Mucosa of descending colon (tissue), 3 donors: ENCODE measurements around the gene PAX8. TPM values are rescaled to one million over a fixed set of nuclear protein-coding genes. Genes with fewer than 3 reads are reported as not detected.

ENCODE experiments used
- ATAC-seq: fragments of 200-7000 bp; cut with Tn5 transposase; one replicate; pipeline ENCODE4 v1.9.1; 2020; ENCODE audit warnings: mild to moderate bottlenecking, moderate library complexity
- DNase-seq, 3 donors: peaks; one replicate each; pipeline ENCODE4 v3.0.0-alpha.2; 2020
- H3K36me3 ChIP-seq: fragments of 200-600 bp; one replicate; pipeline ENCODE4 v1.8.0; 2021; ENCODE audit warnings: low read depth, mild to moderate bottlenecking
- H3K4me1 ChIP-seq: fragments of 200-600 bp; one replicate; pipeline ENCODE4 v1.8.0; 2021; ENCODE audit warnings: low read depth, mild to moderate bottlenecking
- H3K4me3 ChIP-seq: fragments of 200-600 bp; one replicate; pipeline ENCODE4 v1.8.0; 2021; ENCODE audit warnings: mild to moderate bottlenecking
- H3K9me3 ChIP-seq: fragments of 200-600 bp; one replicate; pipeline ENCODE4 v1.8.0; 2021; ENCODE audit warnings: mild to moderate bottlenecking
- intact Hi-C, 2 donors: fragments of 100-400 bp; cut with DNase I in 1 of 2; cut with micrococcal nuclease in 1 of 2; formaldehyde crosslinking; loops; one replicate each; pipeline versions ENCODE4 v1.11.0 to v1.11.1; 2022; cut with DNase I, micrococcal nuclease
- total RNA-seq, 3 donors: library from RNA; stranded (reverse); fragmentation: NEBNext Ultra II Directional in 2 of 3; extraction: Animal tissue kit (Norgen Biotek cat#: 25700) in 2 of 3; gene quantifications; one replicate each; pipeline versions ENCODE4 v1.2.1 to v1.2.4, GENCODE V29; 2021 to 2023
- TF ChIP-seq, protein P1 (sequence below): fragments of 200-600 bp; IDR thresholded peaks from one replicate; pipeline ENCODE4 v1.8.0; 2022; ENCODE audit warnings: antibody characterized with exemption, mild to moderate bottlenecking
- donor health status: DM: no; HTN: no; CAD: no; lungs with moderate emphysema.
- donor health status: DM: no; HTN: no; CAD: no.
- donor health status: DM: no; HTN: yes; CAD: no.

Gene PAX8
- total RNA-seq, 3 donors from 2014 or later, result 0.82 to 6.2 (median 4.8) TPM

DNA sequence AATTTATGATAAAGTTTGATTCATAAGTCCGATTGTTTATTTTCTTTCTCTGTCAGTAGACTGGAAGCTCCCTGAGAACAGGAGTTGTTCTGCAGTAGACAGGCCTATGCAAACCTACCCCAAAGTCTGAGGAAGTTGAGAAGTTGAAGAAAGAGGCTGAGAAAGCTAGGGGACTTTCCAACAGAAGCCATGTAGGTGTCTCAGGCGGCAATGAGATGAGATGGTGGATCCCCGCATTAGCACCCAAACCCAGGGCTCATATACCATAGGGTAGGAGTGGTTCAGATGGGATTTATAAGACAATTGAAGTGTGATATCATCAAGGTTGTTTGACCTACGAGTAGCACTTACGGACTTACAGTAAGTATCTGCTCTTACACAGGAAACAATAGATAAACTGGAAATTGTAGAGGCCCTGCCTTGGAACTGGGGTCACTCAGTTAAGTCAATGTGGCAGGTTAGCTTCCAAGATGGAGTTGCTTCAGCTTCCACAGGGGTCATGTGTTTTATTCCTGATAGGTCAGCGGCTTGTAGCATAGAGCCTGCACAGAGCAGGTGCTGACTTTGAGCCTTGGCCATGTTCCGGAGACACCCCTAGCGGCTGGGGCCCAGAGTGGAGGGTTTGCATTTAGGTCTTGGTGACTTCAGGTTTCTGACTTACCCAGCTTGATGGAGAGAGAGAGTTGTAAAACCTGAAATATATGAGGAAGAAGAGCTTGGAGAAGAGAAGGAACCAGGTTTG is 107.2 kb downstream of the PAX8 start:
- Histone ChIP-seq H3K36me3 (no peaks in the 10 kb centered on the region), H3K9me3 (no peaks in the 10 kb centered on the region), H3K4me1 (peaks cover 16% of the 10 kb centered on the region), H3K4me3 (no peak overlapping the region)
- DNase-seq (no peak), ATAC-seq (no peak)
- TF ChIP-seq, protein P1, sequence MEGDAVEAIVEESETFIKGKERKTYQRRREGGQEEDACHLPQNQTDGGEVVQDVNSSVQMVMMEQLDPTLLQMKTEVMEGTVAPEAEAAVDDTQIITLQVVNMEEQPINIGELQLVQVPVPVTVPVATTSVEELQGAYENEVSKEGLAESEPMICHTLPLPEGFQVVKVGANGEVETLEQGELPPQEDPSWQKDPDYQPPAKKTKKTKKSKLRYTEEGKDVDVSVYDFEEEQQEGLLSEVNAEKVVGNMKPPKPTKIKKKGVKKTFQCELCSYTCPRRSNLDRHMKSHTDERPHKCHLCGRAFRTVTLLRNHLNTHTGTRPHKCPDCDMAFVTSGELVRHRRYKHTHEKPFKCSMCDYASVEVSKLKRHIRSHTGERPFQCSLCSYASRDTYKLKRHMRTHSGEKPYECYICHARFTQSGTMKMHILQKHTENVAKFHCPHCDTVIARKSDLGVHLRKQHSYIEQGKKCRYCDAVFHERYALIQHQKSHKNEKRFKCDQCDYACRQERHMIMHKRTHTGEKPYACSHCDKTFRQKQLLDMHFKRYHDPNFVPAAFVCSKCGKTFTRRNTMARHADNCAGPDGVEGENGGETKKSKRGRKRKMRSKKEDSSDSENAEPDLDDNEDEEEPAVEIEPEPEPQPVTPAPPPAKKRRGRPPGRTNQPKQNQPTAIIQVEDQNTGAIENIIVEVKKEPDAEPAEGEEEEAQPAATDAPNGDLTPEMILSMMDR, result no peak
- intact Hi-C loops, result no loop called here

DNA sequence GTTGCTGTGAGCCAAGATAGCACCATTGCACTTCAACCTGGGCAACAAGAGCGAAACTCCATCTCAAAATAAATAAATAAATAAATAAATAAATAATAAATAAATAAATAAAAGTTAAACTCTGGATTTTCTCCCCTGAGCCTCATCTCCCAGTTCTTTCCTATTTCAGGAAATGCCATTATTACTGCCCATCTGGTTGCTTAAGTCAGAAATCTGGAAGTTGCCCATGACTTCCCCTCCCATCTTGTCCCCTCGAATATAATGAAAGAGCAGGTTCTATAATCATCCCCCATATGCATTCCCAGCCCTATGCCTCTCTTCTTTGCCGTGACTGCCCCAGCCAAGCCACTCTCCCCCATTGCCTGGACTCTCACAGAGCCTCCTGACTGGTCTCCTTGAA is 109.1 kb downstream of the PAX8 start:
- TF ChIP-seq, protein P1, result no peak
- Histone ChIP-seq H3K4me3 (no peak overlapping the region), H3K36me3 (no peaks in the 10 kb centered on the region), H3K9me3 (no peaks in the 10 kb centered on the region), H3K4me1 (peaks cover 29% of the 10 kb centered on the region)
- intact Hi-C loops, result no loop called here
- DNase-seq (no peak), ATAC-seq (no peak)

DNA sequence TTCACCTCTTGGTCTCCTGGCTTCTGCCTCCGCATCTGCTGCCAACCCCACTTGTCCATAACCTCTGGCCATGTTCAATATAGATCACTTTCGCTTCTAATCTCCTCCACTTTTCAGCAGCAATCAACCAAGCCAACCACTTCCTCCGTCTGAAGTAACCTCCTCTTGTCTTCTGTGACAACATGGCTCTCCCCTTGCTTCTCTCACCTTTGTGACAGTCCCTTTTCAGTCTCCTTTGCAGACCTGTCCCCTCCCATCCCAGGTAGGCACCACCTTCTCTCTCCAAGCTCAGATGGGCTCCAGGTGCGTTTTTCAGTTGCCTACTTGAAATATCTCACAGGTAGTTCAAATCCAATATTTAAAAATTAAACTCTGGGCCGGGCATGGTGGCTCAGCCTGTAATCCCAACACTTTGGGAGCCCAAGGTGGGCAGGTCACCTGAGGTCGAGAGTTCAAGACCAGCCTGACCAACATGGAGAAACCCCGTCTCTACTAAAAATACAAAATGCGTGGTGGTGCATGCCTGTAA is 109.7 kb downstream of the PAX8 start:
- no peak for ATAC-seq
- H3K9me3 ChIP-seq, result no peaks in the 10 kb centered on the region
- TF ChIP-seq, protein P1, result no peak
- no peak overlapping the region for H3K4me3 ChIP-seq
- no peaks in the 10 kb centered on the region for H3K36me3 ChIP-seq
- intact Hi-C loops, result no loop called here
- peaks cover 32% of the 10 kb centered on the region for H3K4me1 ChIP-seq
- DNase-seq, result peak in 1 of 3 donors; percentile 14

DNA sequence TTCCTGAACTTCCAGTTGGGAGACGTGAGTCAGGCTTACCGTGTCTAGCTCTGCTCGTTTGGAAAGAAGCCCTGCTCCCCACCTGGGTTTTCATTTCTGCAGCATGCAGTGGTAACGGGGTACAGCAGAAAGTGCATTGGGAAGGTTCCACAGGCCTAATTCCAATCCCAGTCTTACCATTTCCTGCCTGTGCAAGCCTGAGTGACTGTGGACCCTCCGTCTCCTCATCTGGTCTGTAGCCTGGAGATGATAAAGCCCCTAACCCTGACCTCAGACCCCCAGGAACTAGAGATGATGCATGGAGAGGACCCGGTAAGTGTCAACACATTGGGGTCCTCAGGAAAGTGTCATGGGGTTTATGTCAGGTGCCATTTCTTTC is 110.8 kb downstream of the PAX8 start:
- DNase-seq, result peak in 1 of 3 donors; percentile 6
- intact Hi-C loops, result no loop called here
- H3K36me3 ChIP-seq, result no peaks in the 10 kb centered on the region
- ATAC-seq, result no peak
- no peaks in the 10 kb centered on the region for H3K9me3 ChIP-seq
- H3K4me1 ChIP-seq, result peaks cover 34% of the 10 kb centered on the region
- TF ChIP-seq, protein P1, result no peak
- no peak overlapping the region for H3K4me3 ChIP-seq

DNA sequence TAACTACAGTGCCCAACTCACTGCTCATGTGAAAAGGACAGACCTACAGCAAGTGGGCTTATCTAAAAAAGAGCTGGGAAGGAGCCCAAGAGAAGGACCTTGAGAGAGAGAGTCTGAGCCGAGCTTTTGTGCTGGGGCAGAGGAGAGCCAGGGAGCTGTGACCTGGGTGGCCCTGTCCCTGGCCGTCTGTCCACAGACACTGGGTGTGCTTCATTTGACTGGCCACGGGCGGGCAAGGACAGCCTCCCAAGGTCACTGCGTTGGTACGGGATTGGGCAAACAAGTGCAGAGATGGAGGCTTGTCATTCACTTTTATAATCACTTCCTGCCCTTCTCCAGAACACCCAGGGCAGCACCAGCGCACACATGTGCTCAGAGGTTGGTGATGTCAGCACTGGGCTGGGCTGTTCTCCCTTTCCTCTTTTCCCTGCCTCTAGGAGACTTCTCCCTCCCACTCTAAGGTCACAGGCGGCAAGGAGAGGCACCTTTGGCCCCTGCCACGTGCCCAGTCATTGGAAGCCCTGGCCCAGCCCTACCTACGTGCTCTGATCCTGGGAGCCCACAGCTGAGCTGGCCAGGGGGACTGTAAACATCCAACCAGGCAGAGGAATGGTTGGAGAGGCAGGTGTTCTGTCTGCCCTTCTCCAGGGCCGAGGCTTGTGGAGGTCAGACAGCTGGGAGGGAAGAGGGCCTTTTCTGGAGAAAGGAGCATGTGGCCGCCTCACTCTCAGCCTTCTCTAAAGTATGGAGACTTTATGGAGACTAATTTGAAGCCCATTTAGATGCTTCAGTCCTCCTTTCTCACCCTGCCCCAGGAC is 111.4 kb downstream of the PAX8 start:
- H3K4me3 ChIP-seq, result no peak overlapping the region

More for the DNA sequence above, 111.4 kb downstream of the PAX8 start:
- ATAC-seq (peak; percentile 91), DNase-seq (peak; percentile 84 to 88 (median 85))
- Histone ChIP-seq H3K36me3 (no peaks in the 10 kb centered on the region), H3K9me3 (no peaks in the 10 kb centered on the region), H3K4me1 (peaks cover 30% of the 10 kb centered on the region)
- intact Hi-C loops, result no loop called here
- TF ChIP-seq, protein P1, result no peak
